ENCODE results near the gene CDH12.

DNA sequence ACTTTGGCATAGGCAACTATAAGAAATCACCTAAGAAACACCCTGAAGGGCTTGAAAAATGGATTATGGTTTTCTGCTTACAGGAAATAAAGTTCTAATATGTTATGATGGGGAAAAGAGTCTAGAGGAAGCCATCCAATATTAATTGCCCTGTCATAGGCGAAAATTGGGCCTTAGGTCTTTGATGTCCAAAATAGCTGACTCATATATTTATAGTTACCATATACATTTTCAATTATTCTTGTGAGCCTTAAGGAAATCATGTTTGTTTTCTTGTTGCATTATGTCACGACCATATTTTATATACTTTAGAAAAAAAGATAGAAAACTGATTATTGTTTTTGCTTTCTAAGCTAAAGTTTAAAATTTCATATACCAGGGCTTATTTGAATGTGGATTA lies 509.1 kb downstream of the CDH12 start:
- TF ChIP-seq GATA3 (IDR thresholded peaks at IDR 0.05; ENCODE audit: low read depth, low read length) = no peak
- TF ChIP-seq GATA2 (IDR thresholded peaks at IDR 0.05; ENCODE audit: low read depth, low read length) = no peak

All from SH-SY5Y (cell line).